Myocyte (in vitro differentiated cells): ENCODE data around the gene ARHGEF11. TPM values are rescaled to one million over a fixed set of nuclear protein-coding genes. Genes with fewer than 3 reads are reported as not detected.
A peak's percentile ranks its signal among the peaks of the same experiment; 100 is the strongest.

ENCODE experiments used
- DNase-seq: peaks from one replicate; pipeline ENCODE4 v3.0.0-alpha.2; 2012; ENCODE audit warnings: low read depth
- total RNA-seq: library from RNA; depleted of rRNA; stranded (reverse); fragments of >200 nt; gene quantifications from 2 replicates; pipeline ENCODE4 v1.2.3, GENCODE V29; 2014

The ARHGEF11 gene
- total RNA-seq, 1 donor from 2014 or later: 19.3 TPM

DNA sequence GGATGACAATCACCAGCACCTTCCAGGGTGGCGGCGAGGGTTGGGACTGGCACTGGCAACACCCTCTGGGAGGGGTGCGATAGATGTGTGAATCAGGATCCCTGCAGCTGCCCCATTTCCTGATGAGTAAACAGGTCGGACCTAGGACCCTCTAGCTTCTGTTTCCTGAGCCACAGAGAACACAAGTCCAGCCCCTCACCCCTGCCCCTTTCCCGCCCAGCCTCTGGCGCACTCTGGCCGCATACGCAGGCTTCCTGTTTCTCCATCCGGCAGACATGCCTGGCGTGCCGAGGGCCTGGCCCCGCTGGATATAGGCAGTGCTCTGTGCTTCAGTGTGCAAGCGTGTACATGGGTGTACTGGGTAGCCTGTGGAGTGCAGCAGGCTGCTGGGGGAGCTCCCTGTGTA is 147.4 kb downstream of the ARHGEF11 start:
- no peak for DNase-seq

DNA sequence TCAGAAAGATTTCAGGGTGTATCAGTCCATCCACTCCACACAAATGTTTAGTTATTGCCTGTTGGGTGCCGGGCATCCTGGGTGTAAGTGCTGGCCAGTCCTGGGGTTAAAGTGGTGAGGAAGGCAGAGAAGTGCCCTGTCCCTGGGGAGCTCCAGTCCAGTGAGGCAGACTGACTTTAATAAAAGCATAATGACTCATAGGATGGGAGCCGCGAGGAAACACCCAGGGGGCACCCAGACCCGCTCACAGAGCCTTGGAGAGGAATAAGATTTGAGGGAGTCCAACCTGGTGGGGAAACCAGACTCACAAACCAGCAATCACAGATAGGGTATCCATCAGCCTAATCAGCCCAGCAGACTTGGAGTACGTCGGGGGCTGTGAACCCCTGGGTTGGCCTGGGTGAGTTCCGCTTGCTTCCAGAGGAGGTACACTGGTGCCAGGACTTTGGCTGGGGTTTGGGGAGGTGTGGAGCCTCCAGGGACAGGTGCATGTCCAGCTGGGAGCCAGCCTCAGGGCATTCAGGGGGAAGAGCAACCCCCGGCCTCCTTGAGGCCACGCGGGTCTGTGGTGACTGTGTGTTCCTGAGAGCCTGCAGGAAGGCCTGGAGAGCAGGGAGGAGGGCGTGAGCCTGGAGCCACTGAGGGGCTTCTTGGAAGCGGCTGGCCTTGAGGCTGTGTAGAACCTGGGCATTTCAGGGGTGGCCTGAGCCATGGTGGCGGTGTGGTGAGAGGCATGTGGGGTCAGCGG is 148.3 kb downstream of the ARHGEF11 start:
- DNase-seq: peak; percentile 61

DNA sequence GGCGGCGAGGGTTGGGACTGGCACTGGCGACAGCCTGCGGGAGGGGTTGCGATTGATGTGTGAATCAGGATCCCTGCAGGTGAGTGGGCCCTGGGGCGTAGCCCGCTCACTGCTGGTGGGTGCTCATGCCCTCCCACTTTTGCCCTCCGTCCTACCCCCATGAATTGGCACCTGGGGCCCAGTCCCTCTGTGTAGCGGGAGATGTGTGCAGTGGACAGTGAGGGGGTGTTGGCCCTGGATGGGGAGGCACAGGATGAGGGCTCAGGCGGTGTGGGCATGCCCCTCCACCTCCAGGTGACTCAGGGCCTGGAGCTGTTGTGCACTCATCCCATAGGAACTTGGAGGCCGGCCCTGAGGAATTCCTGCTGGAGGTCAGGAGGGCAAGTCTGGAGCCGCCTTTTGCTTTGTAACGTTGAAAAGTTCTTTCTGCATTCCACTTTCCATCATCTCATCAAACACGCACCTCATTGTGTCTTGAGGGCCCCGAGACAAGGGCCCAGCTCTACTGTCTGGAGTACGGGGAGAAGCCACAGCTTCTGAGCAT is 149.0 kb downstream of the ARHGEF11 start:
- peak; percentile 52 for DNase-seq

DNA sequence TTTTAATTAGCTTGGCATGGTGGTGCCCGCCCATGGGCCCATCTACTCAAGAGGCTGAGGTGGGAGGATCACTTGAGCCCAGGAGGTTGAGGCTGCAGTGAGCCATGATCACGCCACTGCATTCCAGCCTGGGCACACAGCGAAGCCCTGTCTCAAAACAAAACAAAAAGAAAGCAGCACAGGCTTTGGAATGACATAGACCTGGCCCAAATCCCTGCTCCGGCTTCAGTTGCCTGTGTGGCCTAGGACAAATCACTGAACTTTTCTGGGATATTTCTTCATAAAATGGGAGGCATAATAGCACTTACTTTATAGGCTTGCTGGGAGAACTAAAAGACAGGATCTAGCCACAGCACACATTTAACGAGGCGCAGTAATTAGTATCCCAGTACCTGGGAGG is 149.6 kb downstream of the ARHGEF11 start:
- DNase-seq: no peak

DNA sequence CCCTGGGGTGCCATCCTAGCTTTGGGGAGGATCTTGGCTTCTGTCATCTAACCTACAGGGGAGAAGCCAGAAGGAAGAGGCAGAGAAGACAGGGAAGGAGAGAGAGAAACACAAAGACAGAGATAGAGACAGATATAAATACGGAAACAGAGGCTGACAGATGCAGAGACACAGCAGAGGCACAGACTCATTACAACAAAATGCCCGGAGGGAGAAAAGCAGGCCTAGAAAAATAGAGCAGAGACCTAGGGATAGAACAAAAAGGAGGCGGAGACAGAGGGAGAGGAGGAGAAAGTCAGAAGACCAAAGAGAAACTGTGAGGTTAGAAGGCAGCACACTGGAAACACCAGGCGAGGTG is 150.1 kb downstream of the ARHGEF11 start:
- DNase-seq: no peak

DNA sequence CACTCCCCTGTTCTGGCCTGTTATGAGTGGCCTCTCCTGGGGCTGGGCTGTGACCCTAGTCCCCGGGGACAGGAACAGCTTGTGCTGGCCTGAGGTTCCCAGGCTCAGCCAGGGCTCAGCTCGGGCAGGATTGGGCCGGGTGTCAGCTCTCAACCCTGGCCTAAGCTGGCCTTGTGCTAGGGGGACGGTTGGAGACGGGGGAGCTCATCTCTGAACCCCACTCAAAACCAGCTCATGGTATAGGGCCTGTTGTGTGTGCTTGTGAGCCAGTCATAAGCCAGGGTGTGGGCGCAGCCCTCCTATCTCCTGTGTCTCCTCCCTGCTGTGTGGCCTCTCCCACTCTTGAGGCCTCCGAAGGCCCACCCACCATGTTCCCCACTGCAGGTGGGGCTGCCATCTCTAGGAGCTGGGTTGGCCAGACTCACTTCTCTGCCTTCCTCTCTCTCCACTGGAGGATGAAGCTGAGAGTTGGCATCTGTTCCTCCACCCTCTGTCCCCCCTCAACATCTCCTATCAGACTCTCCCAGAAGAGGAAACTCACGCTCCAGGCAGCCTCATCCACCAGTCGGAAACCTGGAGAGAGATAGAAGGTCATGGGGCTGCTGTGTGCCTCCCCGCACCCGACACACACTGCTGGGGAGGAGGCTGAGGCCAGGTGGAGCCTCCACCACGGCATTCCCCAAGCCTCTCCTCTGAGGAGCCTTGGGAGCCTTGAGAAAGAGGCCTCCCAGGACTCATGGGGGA is 150.7 kb downstream of the ARHGEF11 start:
- no peak for DNase-seq

DNA sequence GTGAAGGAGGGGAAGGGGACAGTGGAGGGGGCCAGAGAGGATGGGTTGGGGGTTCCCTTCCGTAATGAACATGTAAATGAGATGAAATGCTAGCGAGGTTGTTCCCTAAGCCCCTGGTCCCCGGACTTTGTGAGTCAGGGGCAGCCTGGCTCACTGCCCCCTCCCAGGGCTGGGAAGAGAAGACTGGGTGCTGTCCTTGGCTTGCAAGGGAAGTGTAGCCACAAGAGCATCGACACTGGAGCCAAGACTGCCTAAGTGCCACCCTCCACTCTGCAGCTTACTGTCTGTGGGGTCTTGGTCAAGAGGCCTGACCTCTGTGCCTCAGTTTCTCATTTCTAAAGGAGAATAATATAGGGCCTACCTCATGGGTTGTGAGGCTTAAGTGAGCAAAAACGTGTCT is 151.5 kb downstream of the ARHGEF11 start:
- DNase-seq: no peak

DNA sequence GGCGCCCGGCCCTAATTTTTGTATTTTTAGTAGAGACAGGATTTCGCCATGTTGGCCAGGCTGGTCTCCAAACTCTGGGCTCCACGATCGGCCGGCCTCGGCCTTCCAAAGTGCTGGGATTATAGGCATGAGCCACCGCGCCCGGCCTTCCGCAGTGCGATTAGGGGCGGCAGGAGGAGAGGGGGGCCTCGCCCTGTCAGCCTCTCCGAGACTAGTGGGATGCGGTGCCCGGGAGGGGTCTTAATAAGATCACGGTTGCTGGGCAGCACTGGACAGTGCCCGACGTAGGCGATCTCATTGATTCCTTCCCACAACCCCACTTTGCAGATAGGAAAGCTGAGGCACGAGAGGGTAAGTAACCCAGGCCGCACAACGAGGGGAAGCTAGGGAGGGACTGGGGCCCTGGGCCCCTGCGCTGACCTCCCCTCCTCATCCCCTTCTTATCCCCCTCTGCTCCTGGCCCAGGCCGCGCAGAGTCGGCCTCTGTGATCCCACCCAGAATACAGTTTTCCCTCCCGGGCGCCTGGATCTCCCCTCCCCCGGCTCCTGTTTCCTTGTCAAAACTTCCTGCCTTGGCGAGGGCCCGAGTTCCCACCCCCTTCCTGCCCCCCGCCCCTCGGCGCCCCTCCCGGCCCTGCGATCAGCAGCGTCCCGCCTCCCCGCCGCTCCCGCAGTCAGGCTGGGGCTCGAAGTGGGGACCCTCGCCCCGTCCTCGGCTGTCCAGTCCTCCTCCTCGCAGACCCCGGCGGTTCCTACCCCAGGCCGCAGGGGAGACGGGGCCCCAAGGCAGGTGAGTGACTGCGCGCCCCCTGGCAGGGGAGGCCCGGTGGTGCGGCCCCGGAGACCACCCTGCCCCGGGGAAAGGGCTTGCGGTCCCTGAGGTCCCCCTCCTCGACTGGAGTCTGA is 152.2 kb downstream of the ARHGEF11 start, which contains the start of gene PEAR1:
Gene PEAR1 (plus strand): TSS at position 671 of the 906 bp plus-strand sequence. CDS start 10,209 bp downstream, outside the sequence.
- no peak for DNase-seq

DNA sequence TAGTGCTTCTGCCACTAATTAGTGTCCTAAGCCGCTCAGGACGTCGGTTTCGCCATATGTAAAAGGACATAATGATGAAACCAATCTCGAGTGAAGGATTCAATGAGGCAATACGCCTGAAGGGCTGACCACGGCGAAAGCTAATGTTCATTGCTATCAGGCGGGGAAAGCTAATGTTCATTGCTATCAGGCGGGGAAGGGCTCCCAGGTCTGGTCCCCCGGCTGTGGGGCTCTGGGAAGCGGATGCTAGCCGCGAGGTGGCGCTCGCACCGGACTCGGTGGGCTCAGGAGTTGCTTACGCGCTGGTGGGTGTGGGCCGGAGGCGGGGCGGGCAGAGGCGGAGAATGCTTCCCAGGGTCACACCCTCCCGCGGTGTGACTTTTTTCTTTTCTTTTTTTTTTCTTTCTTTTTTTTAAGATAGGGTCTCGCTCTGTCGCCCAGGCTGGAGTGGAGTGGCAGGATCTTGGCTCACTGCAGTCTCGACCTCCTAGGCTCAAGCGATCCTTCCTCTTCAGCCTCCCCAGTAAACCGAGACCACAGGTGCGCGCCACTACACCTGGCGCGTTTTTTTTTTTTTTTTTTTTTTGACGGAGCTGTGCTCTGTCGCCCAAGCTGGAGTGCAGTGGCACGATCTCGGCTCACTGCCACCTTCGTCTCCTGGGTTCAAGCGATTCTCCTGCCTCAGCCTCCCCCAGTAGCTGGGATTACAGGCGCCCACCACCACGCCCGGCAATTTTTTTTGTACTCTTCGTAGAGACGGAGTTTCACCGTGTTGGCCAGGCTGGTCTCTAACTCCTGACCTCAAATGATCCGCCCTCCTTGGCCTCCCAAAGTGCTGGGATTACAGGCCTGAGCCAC is 153.1 kb downstream of the ARHGEF11 start:
- DNase-seq: peak; percentile 80

DNA sequence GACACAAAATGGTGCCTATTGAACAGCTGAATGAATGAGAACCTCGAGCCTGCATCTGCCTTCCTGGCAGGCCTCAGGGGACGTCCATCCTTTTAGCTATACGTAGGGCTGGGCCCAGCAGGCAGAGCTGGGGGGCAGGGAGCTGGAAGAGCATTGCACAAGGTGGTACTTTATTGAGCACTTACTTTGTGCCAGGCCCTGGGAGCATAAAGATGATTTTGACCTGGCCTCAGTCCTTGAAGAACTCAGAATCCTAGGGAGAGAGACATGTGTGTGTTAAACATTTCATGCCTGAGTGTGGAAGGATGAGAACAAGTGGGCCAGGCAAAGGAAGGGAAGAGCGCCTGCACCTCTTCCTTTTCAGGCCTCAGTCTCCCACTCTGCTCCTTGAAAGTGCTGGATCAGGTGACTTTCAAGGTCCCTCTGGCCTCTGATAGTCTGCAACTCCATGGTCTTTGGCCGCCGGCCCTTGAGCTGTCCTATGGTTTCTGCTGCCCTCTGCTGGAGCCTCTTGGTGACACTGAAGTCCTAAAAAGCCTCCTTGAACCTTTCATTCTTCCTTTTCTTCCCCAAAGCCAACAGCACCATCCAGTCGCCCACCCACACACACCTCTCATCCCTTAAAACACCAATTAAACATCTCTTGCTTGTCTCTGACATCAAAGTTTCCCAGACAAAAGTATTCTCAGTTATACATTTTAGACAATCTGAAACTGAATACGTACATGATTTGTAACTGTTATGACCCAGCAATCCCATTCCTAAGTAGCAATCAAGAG is 155.6 kb downstream of the ARHGEF11 start:
- DNase-seq: peak; percentile 87

DNA sequence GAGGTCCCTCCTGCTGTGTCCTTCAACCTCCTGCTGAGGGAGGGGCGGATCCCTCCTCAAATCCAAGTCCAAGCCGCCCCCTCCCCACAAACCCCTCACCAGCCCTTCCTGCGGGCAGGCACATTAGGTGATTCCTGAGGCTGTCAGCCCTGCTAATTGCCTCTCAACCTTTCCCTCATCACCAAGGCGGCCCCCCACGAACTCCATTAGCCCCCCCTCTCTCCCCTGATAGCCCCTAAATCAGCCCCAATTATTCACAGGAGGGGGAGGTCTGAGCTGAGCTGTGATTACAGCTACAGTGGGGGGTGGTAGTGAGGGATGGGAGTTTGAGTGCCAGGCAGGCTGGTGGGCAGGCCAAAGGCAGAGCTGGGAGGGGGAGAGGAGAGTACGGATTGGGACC is 157.8 kb downstream of the ARHGEF11 start:
- no peak for DNase-seq

DNA sequence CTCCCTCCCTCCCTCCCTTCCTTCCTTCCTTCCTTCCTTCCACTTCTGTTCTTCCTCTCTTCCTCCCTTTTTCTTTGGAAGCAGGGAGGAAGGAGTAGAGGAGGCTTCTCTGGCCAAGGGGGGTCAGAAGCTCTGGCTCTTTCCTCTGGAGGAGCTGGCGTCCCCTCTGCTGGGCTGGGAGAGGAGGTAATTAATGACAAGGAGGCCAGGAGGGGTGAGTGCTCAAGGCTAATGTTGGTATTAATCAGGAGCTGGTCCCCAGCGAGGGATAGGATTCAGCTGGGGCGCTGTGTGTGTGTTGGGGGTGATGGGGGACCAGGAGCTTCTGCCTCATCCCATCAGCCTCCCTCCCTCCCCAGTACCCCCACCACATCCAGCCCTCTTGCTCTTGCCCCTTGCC is 158.2 kb downstream of the ARHGEF11 start:
- no peak for DNase-seq

DNA sequence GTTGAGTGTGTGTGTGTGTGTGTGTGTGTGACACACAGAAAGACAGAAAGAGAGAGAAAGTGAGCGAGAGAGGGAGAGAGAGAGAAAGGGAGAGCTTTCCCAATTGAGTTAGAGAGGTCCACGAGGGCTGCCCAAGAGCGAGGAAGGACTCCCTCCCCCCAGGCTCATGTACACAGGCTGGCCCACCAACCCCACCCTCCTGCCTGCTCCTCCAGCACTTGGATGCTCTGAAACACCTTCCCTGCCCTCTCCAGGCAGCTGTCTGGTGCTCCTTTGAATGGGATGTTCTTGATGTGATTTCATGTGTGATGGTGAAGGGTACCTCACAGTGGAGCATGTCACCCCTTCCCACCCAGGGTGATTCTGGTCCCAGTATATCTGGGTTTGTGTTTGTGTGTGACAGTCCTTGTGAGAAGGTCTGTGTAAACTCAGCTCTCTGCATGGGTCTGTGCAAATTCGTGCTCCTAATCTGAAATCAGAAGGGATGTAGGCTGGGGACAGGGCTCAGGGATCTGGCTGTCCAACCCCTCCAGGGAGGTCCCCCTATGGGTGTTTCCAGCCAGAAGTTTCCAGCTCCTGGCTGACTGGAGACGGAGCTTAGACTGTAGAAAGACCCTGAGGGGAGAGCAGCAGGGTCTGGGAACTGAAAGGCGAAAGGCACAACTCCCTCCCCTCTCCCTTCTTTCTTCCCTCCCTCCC is 158.8 kb downstream of the ARHGEF11 start:
- no peak for DNase-seq

DNA sequence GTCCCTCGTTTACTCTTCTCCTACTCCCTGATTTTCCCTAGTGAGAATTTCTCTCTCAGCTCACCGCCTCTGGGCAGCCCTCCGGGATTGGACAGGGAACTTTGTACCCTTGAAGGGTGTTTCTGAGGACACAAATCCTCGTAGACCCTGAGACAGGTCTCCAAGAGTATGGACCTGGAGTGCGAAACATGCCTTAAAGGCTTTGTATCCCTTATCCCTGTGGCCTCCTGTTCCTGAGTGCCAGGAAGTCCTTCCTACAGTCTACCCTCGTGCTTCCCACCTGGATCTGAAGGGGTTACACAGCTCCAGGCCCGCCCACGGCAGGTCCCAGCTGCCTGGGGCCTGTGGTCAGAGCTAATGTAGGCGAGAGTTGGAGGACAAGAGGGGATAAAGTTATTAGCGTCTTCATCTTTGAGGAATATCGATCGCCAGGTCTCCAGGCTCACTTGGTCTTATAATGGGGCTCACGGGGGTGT is 159.6 kb downstream of the ARHGEF11 start:
- DNase-seq: no peak

DNA sequence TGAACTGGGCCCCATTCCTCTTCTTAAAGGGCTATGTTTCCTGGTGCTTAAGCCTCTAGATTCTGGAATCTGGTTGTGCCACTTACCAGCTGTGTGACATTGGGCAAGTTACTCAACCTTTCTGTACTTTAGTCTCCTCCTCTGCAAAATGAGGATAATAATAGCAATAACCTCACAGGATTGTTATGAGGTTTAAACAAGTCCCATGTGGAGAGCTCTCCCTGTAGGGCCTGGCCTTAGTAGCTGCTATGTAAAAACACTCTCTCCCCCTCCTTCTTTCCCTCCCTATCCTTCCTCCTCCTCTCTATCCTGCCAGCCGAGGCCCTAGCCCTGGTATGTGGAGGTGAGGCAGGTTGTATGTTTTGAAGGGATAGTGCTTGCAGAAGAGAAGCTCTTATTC is 160.2 kb downstream of the ARHGEF11 start:
- DNase-seq: peak; percentile 31
